C4-2B (cell line): ENCODE measurements around the gene LTBP1.

ENCODE experiments used
- CTCF ChIP-seq: fragments of 450-650 bp; conservative IDR thresholded peaks from 2 replicates; pipeline ENCODE4 v1.5.1; 2017; ENCODE audit warnings: mild to moderate bottlenecking
- ZFX ChIP-seq: fragments of 450-650 bp; IDR thresholded peaks from 2 replicates; pipeline ENCODE4 v1.6.1; 2017

- TF ChIP-seq CTCF (no peak), ZFX (no peak)
Measured at GRCh38 chr2:33388996-33389395, 442.2 kb downstream of the LTBP1 start.
